ENCODE data around the gene MUC2.

DNA sequence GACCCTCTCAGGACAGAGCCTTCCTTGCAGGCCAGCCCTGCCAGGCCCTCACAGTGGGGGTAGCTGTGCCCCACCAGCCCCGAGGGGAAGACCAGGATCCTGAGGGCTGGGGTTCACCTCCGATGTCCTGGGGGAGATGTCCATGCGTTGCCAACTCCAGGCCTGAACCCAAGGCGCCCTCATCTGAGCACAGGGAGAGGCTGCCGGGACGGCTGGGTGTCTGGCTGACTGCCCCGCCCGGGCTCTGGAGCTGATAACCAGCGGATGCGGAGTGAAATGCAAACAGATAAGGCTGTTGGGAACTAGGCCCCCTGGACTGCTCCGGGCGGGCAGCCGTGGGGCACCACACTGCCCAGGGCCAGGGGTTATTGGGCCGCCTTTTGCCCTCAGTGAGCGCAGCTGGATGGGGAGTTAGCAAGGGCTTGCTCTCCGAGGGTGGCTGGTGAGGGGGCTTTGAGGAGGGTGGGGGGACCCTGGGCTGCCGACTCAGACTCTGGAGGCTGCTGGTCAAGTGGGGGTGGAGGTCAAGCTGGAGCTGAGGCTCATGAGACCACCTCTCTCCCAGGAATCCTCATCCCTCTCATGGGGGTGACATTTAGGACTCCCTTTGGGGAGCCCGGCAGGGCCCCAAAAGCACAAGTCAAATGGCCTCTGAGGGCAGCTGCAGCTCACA, 32.6 kb upstream of the MUC2 start:
- TF ChIP-seq, protein P1, sequence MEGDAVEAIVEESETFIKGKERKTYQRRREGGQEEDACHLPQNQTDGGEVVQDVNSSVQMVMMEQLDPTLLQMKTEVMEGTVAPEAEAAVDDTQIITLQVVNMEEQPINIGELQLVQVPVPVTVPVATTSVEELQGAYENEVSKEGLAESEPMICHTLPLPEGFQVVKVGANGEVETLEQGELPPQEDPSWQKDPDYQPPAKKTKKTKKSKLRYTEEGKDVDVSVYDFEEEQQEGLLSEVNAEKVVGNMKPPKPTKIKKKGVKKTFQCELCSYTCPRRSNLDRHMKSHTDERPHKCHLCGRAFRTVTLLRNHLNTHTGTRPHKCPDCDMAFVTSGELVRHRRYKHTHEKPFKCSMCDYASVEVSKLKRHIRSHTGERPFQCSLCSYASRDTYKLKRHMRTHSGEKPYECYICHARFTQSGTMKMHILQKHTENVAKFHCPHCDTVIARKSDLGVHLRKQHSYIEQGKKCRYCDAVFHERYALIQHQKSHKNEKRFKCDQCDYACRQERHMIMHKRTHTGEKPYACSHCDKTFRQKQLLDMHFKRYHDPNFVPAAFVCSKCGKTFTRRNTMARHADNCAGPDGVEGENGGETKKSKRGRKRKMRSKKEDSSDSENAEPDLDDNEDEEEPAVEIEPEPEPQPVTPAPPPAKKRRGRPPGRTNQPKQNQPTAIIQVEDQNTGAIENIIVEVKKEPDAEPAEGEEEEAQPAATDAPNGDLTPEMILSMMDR (IDR thresholded peaks at IDR 0.05; ENCODE audit: insufficient read depth, low read depth, low read length) = no peak
- TF ChIP-seq EZH2 (IDR thresholded peaks at IDR 0.05; ENCODE audit: insufficient read depth, low read length) = no peak

Measured in astrocyte (in vitro differentiated cells and primary cell).